ENCODE results near the gene PKD2. TPM values are rescaled to one million over a fixed set of nuclear protein-coding genes. Genes with fewer than 3 reads are reported as not detected.
"Not testable (repeated sequence)": the region's sequence is repeated elsewhere in the genome, so short reads cannot be mapped to it uniquely, and the experiment has no call there.

The PKD2 gene
- total and polyA plus RNA-seq, 4 donors = 24.4 to 70.4 (median 40.2) TPM

GRCh38 chr4:88112856-88113255, 105.4 kb downstream of the PKD2 start:
- H3K4me3 ChIP-seq (ENCODE audit: low read depth, low read length) = no peak overlapping the region
- no peak for DNase-seq (ENCODE audit: low read depth in 4 of 6, low spot score in 6 of 6)
- H3K27me3 ChIP-seq (ENCODE audit: control insufficient read depth, insufficient read depth, low read length) = no peaks in the 10 kb centered on the region
- H3K9me3 ChIP-seq (ENCODE audit: control insufficient read depth, insufficient read depth, low read length) = no peaks in the 10 kb centered on the region
- H3K4me1 ChIP-seq (ENCODE audit: control insufficient read depth, insufficient read depth, low read length) = no peaks in the 10 kb centered on the region
- H3K36me3 ChIP-seq (ENCODE audit: control insufficient read depth, insufficient read depth, low read length) = no peaks in the 10 kb centered on the region
- no peak overlapping the region for H3K27ac ChIP-seq (ENCODE audit: low read depth, low read length)
- WGBS (ENCODE audit: insufficient coverage) = no CpG with 5 or more reads among the region's 5 CpGs

- Histone ChIP-seq H3K9me3 (ENCODE audit: control insufficient read depth, insufficient read depth, low read length) (peaks cover 8% of the 10 kb centered on the region), H3K36me3 (ENCODE audit: control insufficient read depth, insufficient read depth, low read length) (no peaks in the 10 kb centered on the region), H3K27me3 (ENCODE audit: control insufficient read depth, insufficient read depth, low read length) (no peaks in the 10 kb centered on the region), H3K27ac (ENCODE audit: low read depth, low read length) (no peak overlapping the region), H3K4me1 (ENCODE audit: control insufficient read depth, insufficient read depth, low read length) (no peaks in the 10 kb centered on the region), H3K4me3 (ENCODE audit: low read depth, low read length) (no peak overlapping the region)
- 93% methylated on average over 5 of the region's 5 CpGs for WGBS (ENCODE audit: insufficient coverage)
- DNase-seq (ENCODE audit: low read depth in 4 of 6, low spot score in 6 of 6) = no peak
Observed at GRCh38 chr4:88115587-88115986, 108.2 kb downstream of the PKD2 start.

- DNase-seq (ENCODE audit: low read depth in 4 of 6, low spot score in 6 of 6) = no peak
- H3K27ac ChIP-seq (ENCODE audit: low read depth, low read length) = no peak overlapping the region
- H3K4me3 ChIP-seq (ENCODE audit: low read depth, low read length) = no peak overlapping the region
- H3K4me1 ChIP-seq (ENCODE audit: control insufficient read depth, insufficient read depth, low read length) = no peaks in the 10 kb centered on the region
- no peaks in the 10 kb centered on the region for H3K27me3 ChIP-seq (ENCODE audit: control insufficient read depth, insufficient read depth, low read length)
- peaks cover 10% of the 10 kb centered on the region for H3K9me3 ChIP-seq (ENCODE audit: control insufficient read depth, insufficient read depth, low read length)
- H3K36me3 ChIP-seq (ENCODE audit: control insufficient read depth, insufficient read depth, low read length) = no peaks in the 10 kb centered on the region
- WGBS (ENCODE audit: insufficient coverage) = 100% methylated on average over 1 of the region's 2 CpGs
Observed at GRCh38 chr4:88119943-88120342, 112.5 kb downstream of the PKD2 start.

- H3K36me3 ChIP-seq (ENCODE audit: control insufficient read depth, insufficient read depth, low read length); H3K9me3 ChIP-seq (ENCODE audit: control insufficient read depth, insufficient read depth, low read length); DNase-seq (ENCODE audit: low read depth in 4 of 6, low spot score in 6 of 6); H3K4me1 ChIP-seq (ENCODE audit: control insufficient read depth, insufficient read depth, low read length); H3K27ac ChIP-seq (ENCODE audit: low read depth, low read length); H3K4me3 ChIP-seq (ENCODE audit: low read depth, low read length); H3K27me3 ChIP-seq (ENCODE audit: control insufficient read depth, insufficient read depth, low read length): not testable (repeated sequence)
- WGBS (ENCODE audit: insufficient coverage) = 71% methylated on average over 3 of the region's 5 CpGs
Observed at GRCh38 chr4:88122260-88122659, 114.8 kb downstream of the PKD2 start.

Small RNAs within 50 kb of the gene (small RNA-seq; reads per million reads assigned to genes)
- gene RNU1-36P (ENCODE audit: low replicate concordance) = not detected

Other genes starting within 250 kb of the PKD2 start
- 1 to 10 TPM; 1.2 to 2.6 TPM for gene IBSP, start 208.1 kb upstream of the PKD2 start, total RNA-seq
- under 1 TPM in 1 of 2 donors, not detected in 1; 0.16 TPM for gene IBSP, start 208.1 kb upstream of the PKD2 start, polyA plus RNA-seq (ENCODE audit: insufficient read length in 2 of 2)
- 1 to 10 TPM in 1 of 2 donors, under 1 TPM in 1; 0.06 to 1.4 TPM for gene MEPE, start 174.7 kb upstream of the PKD2 start, total RNA-seq
- gene MEPE, start 174.7 kb upstream of the PKD2 start, polyA plus RNA-seq (ENCODE audit: insufficient read length in 2 of 2) = under 1 TPM in 1 of 2 donors, not detected in 1; 0.21 TPM
- gene SPP1, start 31.9 kb upstream of the PKD2 start, total RNA-seq = 100 to 1,000 TPM; 532 to 589 TPM
- 100 to 1,000 TPM; 327 to 374 TPM for gene SPP1, start 31.9 kb upstream of the PKD2 start, polyA plus RNA-seq (ENCODE audit: insufficient read length in 2 of 2)
- gene ABCG2, start 151.0 kb downstream of the PKD2 start, total RNA-seq = 10 to 100 TPM; 27.0 to 64.2 TPM
- gene ABCG2, start 151.0 kb downstream of the PKD2 start, polyA plus RNA-seq (ENCODE audit: insufficient read length in 2 of 2) = 10 to 100 TPM; 15.8 to 20.0 TPM